VCaP (cell line): Measurements from ENCODE around the gene RAB31.

Experiments used
- H3K27ac ChIP-seq: fragments of 450-650 bp; 2 replicates; pipeline ENCODE4 v1.5.1; 2017
- TF ChIP-seq, protein P1 (sequence below): fragments of 450-650 bp; conservative IDR thresholded peaks from 2 replicates; pipeline ENCODE4 v1.5.1; 2017; ENCODE audit warnings: mild to moderate bottlenecking, moderate library complexity

Gene RAB31

DNA sequence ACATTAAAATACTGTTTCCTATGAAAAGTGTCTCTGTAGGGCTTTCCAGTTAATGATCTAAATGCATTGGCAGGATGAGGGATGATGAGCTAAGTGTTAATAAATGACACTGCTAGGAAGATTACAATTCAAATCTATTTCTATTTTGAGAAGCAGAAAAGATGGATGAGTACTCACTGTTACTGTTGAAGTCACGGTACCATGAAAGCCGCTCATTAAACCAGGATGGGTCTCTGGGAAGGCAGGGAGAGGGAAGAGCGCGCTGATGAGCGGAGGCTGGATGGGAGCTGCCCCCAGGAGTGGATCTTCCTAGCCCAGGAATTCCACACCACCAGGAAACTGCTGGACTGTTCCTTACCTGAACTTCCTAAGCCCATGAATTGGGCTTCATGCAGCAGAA, 150.5 kb downstream of the RAB31 start:
- TF ChIP-seq, protein P1, sequence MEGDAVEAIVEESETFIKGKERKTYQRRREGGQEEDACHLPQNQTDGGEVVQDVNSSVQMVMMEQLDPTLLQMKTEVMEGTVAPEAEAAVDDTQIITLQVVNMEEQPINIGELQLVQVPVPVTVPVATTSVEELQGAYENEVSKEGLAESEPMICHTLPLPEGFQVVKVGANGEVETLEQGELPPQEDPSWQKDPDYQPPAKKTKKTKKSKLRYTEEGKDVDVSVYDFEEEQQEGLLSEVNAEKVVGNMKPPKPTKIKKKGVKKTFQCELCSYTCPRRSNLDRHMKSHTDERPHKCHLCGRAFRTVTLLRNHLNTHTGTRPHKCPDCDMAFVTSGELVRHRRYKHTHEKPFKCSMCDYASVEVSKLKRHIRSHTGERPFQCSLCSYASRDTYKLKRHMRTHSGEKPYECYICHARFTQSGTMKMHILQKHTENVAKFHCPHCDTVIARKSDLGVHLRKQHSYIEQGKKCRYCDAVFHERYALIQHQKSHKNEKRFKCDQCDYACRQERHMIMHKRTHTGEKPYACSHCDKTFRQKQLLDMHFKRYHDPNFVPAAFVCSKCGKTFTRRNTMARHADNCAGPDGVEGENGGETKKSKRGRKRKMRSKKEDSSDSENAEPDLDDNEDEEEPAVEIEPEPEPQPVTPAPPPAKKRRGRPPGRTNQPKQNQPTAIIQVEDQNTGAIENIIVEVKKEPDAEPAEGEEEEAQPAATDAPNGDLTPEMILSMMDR = no peak
- no peak overlapping the region for H3K27ac ChIP-seq

DNA sequence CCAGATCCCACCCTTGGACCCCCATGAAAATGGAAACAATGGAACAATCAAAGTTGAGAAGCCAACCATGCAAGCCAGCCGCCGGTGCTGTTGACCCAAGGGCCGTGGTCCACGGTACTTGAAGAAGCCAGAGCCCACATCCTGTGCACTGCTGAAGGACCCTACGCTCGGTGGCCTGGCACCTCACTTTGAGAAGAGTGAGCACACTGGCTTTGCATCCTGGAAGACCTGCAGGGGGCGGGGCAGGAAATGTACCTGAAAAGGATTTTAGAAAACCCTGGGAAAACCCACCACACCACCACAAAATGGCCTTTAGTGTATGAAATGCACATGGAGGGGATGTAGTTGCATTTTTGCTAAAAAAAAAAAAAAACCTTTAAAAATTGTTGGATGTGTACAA, 151.1 kb downstream of the RAB31 start:
- TF ChIP-seq, protein P1 = no peak
- no peak overlapping the region for H3K27ac ChIP-seq

- no peak overlapping the region for H3K27ac ChIP-seq
These were observed 152.6 kb downstream of the RAB31 start for GRCh38 chr18:9860682-9861081.

DNA sequence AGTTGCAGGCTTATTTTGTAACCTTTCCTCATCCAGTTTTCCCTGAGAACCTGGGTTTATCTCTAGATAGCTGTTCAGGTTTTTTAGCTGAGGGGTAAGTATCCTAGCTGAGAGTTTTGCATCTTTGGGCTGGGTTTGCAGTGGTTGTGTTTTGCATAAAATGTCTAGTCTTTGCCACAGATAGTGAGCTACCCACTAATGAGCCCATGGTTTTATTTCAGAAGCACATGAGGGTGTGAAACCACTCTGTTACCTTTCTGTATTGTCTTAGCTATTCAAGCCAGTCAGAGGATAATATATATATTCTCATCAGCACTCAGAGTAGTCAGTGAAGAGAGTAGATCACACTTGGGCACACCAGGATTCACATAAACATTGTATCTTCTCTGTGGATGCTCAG, 153.1 kb downstream of the RAB31 start:
- TF ChIP-seq, protein P1 = no peak
- no peak overlapping the region for H3K27ac ChIP-seq

More at GRCh38 chr18:9860682-9861081, 152.6 kb downstream of the RAB31 start:
- TF ChIP-seq, protein P1 = no peak

GRCh38 chr18:9861933-9862332, 153.8 kb downstream of the RAB31 start:
- TF ChIP-seq, protein P1 = no peak
- no peak overlapping the region for H3K27ac ChIP-seq

GRCh38 chr18:9862686-9863085, 154.6 kb downstream of the RAB31 start:
- TF ChIP-seq, protein P1 = no peak
- no peak overlapping the region for H3K27ac ChIP-seq

- TF ChIP-seq, protein P1 = no peak
- no peak overlapping the region for H3K27ac ChIP-seq
These were observed 155.2 kb downstream of the RAB31 start for GRCh38 chr18:9863282-9863681.
